CD4-positive, alpha-beta T cell (primary cell): ENCODE results near the gene KCNQ1. TPM values are rescaled to one million over a fixed set of nuclear protein-coding genes. Genes with fewer than 3 reads are reported as not detected.
A peak's percentile ranks its signal among the peaks of the same experiment; 100 is the strongest.

Experiments
- ATAC-seq: fragments of 200-7000 bp; cut with Tn5 transposase; one replicate; pipeline ENCODE4 v1.10.0; 2022; ENCODE audit warnings: mild to moderate bottlenecking; ENCODE audit not compliant: poor library complexity
- CTCF ChIA-PET: fragments of 350-600 bp; sonication (Branson Sonifier 250); formaldehyde crosslinking; loops from one replicate; lab custom pipeline; 2021; ENCODE audit warnings: antibody characterized with exemption, inconsistent platforms; lab: Charles Lee
- POLR2A ChIA-PET: fragments of 350-600 bp; sonication (Branson Sonifier 250); formaldehyde crosslinking; loops from one replicate; lab custom pipeline; 2021; ENCODE audit warnings: antibody characterized with exemption, inconsistent platforms; lab: Charles Lee
- DNase-seq, 14 experiments: peaks; one replicate each; pipeline ENCODE4 v3.0.0-alpha.2; 2013 to 2020; ENCODE audit warnings: mixed read lengths in 2 of 14
- H3K27ac ChIP-seq, 2 donors: one replicate each; pipeline versions ENCODE4 v1.5.1 to v1.7.0; 2013; ENCODE audit warnings: low read length in 2 of 2, low read depth in 1 of 2, mild to moderate bottlenecking in 1 of 2
- H3K27me3 ChIP-seq, 2 experiments: 1 replicate in 1 of 2; 2 replicates in 1 of 2; pipeline versions ENCODE4 v1.6.1 to v1.7.0; 2013; ENCODE audit warnings: low read length in 2 of 2, control low read depth in 1 of 2, mild to moderate bottlenecking in 1 of 2, moderate library complexity in 1 of 2; ENCODE audit not compliant: insufficient read depth in 2 of 2, control insufficient read depth in 1 of 2
- H3K36me3 ChIP-seq: one replicate; pipeline ENCODE4 v1.6.1; 2013; ENCODE audit warnings: low read length, control low read depth; ENCODE audit not compliant: insufficient read depth
- H3K4me1 ChIP-seq: one replicate; pipeline ENCODE4 v1.6.1; 2013; ENCODE audit warnings: low read length, control low read depth; ENCODE audit not compliant: insufficient read depth
- H3K4me3 ChIP-seq: one replicate; pipeline ENCODE4 v1.5.1; 2013; ENCODE audit warnings: mild to moderate bottlenecking, low read length, moderate library complexity
- H3K9me3 ChIP-seq, 2 experiments: 1 replicate in 1 of 2; 2 replicates in 1 of 2; pipeline versions ENCODE4 v1.6.1 to v1.7.0; 2013; ENCODE audit warnings: low read length in 2 of 2, mild to moderate bottlenecking in 2 of 2, control low read depth in 1 of 2, moderate library complexity in 1 of 2; ENCODE audit not compliant: control insufficient read depth in 1 of 2, insufficient read depth in 1 of 2
- H3K27ac Mint-ChIP-seq: one replicate; pipeline ENCODE4 v1.8.0; 2020; ENCODE audit warnings: mixed read lengths
- H3K27me3 Mint-ChIP-seq: one replicate; pipeline ENCODE4 v1.8.0; 2021; ENCODE audit warnings: mixed read lengths
- H3K36me3 Mint-ChIP-seq: one replicate; pipeline ENCODE4 v1.8.0; 2021; ENCODE audit warnings: low read depth, mixed read lengths
- H3K4me1 Mint-ChIP-seq: one replicate; pipeline ENCODE4 v1.8.0; 2021; ENCODE audit warnings: low read depth, mixed read lengths
- H3K4me3 Mint-ChIP-seq: one replicate; pipeline ENCODE4 v1.8.0; 2020; ENCODE audit warnings: mild to moderate bottlenecking, mixed read lengths
- H3K9me3 Mint-ChIP-seq: one replicate; pipeline ENCODE4 v1.8.0; 2020; ENCODE audit warnings: mixed read lengths
- intact Hi-C, 2 experiments: fragments of 100-400 bp; cut with DNase I in 1 of 2; cut with micrococcal nuclease in 1 of 2; formaldehyde crosslinking; loops; one replicate each; pipeline versions ENCODE4 v1.15.1 to v1.9.0; 2023 to 2025; cut with DNase I, micrococcal nuclease
- total RNA-seq, 174 experiments: library from RNA in 2 of 174; stranded (reverse) in 2 of 174; gene quantifications; one replicate each; pipeline ENCODE4 v1.2.3 and lab custom pipeline; 2021 to 2026
- TF ChIP-seq, protein P1 (sequence below): fragments of 200-600 bp; IDR thresholded peaks from one replicate; pipeline ENCODE4 v1.8.0; 2022; ENCODE audit warnings: antibody characterized with exemption, mild to moderate bottlenecking

Gene KCNQ1
- total RNA-seq, 2 experiments from 2014 or later = 31.3 to 33.1 TPM

DNA sequence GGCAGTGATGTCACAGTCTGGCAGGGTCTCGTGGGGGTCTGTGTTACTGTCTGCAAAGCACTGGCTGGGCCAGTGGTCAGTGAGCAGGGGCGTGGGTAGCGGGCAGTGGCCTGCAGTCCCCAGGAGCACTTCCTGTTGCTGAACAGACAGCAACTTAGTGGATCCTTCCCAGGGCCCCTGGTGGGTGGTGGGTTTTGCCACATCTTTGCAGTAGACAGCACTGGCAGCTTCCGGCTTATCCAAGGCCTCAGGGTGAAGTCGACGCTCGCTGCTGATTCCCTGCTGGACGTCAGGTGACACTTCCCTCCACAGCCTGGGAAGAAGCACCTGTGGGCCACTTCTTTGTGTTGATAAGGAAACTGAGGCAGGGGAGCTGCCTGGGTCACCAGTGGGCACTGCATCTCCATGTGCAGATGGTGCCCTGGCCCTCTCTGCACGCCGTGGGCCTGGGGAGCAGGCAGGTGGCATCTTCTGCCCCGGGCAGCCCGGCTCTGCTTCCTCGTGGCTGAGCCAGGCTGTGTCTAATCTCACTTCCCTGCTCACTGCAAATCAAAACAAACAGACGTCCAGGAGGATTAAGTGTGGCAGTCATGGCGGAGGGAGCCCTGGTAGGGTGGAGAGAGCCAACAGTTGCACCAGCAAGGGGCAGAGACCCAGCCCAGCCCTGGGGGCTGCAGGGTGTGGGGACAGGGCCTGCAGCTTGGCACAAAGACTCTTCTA is 79.8 kb downstream of the KCNQ1 start:
- H3K36me3 Mint-ChIP-seq = no peaks in the 10 kb centered on the region
- H3K27me3 Mint-ChIP-seq = no peaks in the 10 kb centered on the region
- Histone ChIP-seq H3K27ac (no peak overlapping the region), H3K4me1 (peaks cover 29% of the 10 kb centered on the region), H3K9me3 (no peaks in the 10 kb centered on the region), H3K36me3 (no peaks in the 10 kb centered on the region), H3K4me3 (no peak overlapping the region), H3K27me3 (no peaks in the 10 kb centered on the region)
- H3K4me1 Mint-ChIP-seq = peaks cover 40% of the 10 kb centered on the region
- H3K4me3 Mint-ChIP-seq = no peak overlapping the region
- POLR2A ChIA-PET = no interaction called here
- H3K27ac Mint-ChIP-seq = no peak overlapping the region
- intact Hi-C loops = no loop called here
- TF ChIP-seq, protein P1, sequence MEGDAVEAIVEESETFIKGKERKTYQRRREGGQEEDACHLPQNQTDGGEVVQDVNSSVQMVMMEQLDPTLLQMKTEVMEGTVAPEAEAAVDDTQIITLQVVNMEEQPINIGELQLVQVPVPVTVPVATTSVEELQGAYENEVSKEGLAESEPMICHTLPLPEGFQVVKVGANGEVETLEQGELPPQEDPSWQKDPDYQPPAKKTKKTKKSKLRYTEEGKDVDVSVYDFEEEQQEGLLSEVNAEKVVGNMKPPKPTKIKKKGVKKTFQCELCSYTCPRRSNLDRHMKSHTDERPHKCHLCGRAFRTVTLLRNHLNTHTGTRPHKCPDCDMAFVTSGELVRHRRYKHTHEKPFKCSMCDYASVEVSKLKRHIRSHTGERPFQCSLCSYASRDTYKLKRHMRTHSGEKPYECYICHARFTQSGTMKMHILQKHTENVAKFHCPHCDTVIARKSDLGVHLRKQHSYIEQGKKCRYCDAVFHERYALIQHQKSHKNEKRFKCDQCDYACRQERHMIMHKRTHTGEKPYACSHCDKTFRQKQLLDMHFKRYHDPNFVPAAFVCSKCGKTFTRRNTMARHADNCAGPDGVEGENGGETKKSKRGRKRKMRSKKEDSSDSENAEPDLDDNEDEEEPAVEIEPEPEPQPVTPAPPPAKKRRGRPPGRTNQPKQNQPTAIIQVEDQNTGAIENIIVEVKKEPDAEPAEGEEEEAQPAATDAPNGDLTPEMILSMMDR = no peak
- CTCF ChIA-PET = interaction anchor here (1.0 kb wide), 1 partner anchor 8 kb away, joined by 5 read pairs; no protein-coding TSS in a partner anchor
- H3K9me3 Mint-ChIP-seq = no peaks in the 10 kb centered on the region
- ATAC-seq (no peak), DNase-seq (peak in 1 of 14 experiments; percentile 20)

DNA sequence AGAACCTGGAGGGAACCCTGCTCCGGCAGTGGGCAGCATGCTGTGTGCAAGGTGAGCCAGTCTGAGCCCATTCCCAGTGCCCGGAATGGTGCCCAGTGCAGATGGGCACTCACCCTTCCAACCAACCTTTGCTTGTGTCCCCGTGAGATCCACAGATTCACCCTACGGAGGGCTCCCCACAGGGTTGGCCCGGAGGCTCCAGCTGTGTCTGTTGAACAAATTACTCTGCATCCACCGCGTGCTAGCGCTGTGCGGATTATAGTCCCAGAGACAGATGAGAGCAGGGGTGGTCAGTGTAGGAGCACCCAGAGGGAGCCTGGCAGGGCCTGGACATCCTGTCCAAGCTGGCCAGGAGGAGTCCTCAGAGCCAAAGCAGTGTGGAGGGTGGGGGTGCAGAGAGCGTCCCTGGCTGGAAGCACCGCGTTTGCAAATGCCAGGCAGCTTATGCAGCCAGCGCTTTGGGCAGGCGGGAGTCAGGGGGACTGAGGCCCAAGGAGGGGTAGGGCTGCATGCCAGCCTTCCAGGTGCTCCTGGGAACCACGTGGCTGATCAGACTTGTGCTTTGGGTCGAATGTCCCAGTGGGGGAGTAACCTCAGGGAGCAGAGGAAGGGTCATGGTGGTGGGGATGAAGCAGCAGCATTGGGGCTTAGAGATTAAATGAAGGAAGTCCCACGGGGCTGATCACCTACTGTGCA is 80.5 kb downstream of the KCNQ1 start:
- ChIA-PET POLR2A (no interaction called here), CTCF (no interaction called here)
- Histone ChIP-seq H3K9me3 (no peaks in the 10 kb centered on the region), H3K27ac (no peak overlapping the region), H3K4me3 (no peak overlapping the region), H3K36me3 (no peaks in the 10 kb centered on the region), H3K27me3 (no peaks in the 10 kb centered on the region), H3K4me1 (peaks cover 29% of the 10 kb centered on the region)
- no peak for ATAC-seq
- Mint-ChIP-seq H3K36me3 (no peaks in the 10 kb centered on the region), H3K9me3 (no peaks in the 10 kb centered on the region), H3K27ac (peak overlapping the region; percentile 84), H3K27me3 (no peaks in the 10 kb centered on the region), H3K4me3 (no peak overlapping the region), H3K4me1 (peaks cover 40% of the 10 kb centered on the region)
- intact Hi-C loops = no loop called here
- TF ChIP-seq, protein P1 = no peak
- peak in 2 of 14 experiments; percentile 0 to 30 for DNase-seq

DNA sequence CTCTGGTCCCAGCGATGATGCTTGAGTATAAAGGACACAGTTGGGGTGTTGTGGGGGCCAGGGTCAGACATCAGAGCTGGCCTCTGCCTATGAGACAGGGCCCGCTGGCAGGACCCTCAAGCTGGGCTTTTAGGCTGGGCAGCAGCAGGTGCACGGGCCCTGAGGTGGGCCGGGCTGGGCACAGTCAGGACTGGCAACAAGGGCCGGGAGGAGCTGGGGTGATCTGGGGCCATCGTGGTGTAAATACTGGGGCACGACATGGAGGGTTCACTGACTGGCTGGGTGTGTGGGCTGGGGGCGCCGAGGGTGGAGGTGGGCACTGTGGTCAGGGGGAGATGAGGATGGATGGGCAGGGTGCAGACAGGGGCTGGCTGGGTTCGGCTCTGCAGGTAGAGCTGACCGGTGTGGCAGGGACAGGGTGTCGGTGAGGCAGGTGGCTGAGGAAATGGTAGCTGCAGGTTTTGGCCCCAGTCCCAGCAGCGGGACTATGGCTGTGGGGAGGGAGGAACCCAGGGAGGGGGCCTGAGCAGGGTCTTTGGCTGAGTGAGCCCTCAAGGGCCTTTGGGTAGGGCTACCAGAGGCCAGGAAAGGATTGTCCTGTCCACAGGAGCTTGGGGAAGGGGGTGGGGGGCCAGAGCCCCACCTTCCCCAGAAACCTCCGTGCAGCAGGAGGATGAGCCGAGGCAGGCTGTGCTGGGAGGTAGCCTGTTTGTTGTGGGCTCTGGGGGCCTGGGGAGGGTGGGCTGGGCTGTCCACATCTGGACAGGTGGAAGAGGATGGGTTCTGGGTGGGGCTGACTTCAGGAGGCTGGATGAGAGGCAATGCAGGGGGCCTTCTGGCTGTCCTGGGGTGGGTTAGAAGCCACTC is 81.4 kb downstream of the KCNQ1 start:
- Histone ChIP-seq H3K9me3 (no peaks in the 10 kb centered on the region), H3K27ac (no peak overlapping the region), H3K4me3 (peak overlapping the region; percentile 19), H3K27me3 (no peaks in the 10 kb centered on the region), H3K4me1 (peaks cover 30% of the 10 kb centered on the region), H3K36me3 (peaks cover 4% of the 10 kb centered on the region)
- POLR2A ChIA-PET = no interaction called here
- H3K4me3 Mint-ChIP-seq = peak overlapping the region; percentile 71
- TF ChIP-seq, protein P1 = no peak
- CTCF ChIA-PET = no interaction called here
- H3K9me3 Mint-ChIP-seq = no peaks in the 10 kb centered on the region
- H3K27ac Mint-ChIP-seq = peak overlapping the region; percentile 84
- peaks cover 40% of the 10 kb centered on the region for H3K4me1 Mint-ChIP-seq
- no peaks in the 10 kb centered on the region for H3K36me3 Mint-ChIP-seq
- DNase-seq (peak in 2 of 14 experiments; percentile 0 to 31), ATAC-seq (no peak)
- intact Hi-C loops = no loop called here
- no peaks in the 10 kb centered on the region for H3K27me3 Mint-ChIP-seq
